GM19463 (cell line): ENCODE results near the gene HIC1.

Experiments used
- ATAC-seq: cut with Tn5 transposase; IDR thresholded peaks from one replicate; pipeline ENCODE4 v1.9.1; 2021; ENCODE audit warnings: mild to moderate bottlenecking, moderate library complexity; ENCODE audit not compliant: unreplicated experiment

Gene HIC1

DNA sequence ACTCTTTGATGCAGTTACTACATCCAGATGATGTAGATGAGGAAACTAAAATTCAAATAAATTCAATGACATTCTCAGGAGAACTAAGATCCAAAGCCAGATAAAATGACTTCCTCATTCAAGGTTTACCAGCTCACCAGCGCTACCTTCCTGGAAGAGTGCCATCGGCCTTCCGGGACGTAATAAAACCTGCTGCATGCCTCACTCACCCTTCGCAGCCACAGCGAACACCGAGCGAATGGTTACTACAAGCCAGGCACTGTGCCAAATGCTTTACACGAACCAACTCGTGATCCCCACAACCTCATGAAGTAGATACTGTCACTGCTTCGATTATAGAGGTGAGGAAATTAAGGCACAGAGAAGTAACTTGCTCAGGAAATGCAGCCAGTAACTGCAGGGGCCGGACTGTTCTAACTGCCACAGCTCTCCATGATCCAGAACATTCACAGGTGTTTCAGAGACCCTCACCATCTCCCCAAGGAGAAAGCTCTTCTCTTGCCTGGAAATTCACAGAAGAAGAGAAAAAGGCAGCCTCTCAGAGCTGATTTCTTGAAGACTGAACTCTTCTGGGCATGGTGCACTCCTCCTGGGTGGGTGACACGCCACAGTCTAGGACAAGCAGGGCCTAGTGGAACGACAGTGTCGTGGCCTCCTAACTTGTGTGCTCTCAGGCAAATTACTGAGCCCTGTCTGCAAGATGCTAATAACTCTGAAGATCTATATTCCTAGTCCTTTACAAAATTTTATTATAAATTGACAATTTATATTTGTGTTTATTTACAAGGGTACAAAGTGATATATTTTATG, 46.8 kb downstream of the HIC1 start:
- no peak for ATAC-seq

DNA sequence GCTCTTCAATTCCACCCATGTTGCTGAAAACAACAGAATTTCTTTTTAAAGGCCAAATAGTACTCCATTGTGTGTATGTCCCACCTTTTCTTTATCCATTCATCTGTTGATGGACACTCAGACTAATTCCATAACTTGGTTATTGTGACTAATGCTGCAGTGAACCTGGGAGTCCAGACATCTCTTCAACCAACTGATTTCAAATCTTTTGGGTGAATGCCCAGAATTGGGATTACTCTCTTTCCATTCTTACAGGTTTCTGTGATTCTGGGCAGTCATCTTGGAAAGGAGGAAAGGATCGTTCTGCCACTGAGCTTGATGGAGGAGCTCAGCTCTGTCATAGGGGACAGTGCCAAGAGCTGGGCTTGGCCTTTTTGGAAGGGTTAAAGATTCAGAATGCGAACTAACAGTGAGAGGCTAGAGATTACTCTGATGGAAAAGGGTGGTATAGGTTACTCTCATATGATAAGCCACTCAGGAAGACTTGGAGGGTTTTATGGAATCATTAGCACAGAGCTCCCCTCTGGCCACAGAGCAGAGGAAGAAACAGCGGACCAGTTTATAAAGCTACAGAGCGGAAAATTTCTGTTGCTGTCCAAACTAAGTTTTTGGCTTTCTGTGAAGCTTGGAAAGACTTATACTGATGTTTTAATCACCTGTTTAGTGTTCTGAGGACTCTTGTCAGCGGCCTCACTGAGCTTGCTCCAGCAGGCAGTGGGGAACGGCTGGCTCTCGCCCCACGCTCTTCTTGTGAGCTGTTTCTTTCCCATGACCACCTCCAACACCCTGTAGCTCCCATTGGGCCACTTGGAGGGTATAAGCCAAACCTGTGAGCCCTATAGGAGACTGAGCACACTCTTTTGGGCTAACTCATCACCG, 48.3 kb downstream of the HIC1 start:
- no peak for ATAC-seq

DNA sequence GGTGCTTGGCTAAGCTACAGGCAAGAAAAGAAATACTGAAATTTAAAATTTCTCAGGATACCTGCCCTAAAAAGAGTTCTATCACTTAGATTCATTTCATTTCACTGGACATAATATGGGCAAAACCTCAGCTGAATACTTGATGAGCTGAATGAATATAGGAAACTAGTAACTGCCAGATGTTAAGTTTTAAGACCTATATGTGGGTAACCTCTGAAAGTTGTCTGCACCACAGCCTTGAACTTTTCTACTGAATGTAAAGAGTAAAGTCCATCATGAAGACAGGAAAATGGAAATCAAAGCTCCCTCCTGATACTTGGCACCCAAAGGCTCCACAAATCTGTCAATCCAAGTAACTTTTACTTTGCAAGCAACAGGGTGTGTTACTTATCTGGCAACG, 50.8 kb downstream of the HIC1 start:
- no peak for ATAC-seq

DNA sequence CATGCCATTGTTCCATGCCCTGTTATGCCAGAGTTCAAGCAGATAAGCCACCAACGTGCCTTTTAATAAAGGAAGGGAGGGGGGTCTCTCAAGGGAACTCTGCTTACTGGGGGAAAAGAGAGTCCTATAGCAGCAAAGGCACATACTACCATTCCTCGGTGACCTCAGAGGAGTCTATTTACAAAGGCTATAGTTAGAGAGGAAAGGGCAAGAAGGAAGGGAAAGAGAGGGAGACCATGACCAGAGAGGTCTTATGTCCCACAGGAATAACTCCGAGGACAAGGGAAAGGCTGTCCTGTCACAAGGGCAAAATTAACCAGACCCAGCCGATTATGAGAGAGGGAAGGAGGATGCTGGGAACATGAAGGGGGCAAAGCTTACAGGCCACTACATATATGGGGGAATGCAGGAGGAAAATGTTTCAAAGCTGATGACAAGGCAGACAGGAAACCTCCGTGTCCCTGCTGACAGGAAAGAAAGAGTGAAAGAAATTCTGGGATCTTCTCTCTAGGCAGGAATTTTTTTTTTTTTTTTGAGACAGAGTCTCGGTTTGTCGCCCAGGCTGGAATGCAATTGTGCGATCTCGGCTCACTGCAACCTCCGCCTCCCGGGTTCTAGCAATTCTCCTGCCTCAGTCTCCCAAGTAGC, 51.5 kb downstream of the HIC1 start:
- ATAC-seq = no peak

DNA sequence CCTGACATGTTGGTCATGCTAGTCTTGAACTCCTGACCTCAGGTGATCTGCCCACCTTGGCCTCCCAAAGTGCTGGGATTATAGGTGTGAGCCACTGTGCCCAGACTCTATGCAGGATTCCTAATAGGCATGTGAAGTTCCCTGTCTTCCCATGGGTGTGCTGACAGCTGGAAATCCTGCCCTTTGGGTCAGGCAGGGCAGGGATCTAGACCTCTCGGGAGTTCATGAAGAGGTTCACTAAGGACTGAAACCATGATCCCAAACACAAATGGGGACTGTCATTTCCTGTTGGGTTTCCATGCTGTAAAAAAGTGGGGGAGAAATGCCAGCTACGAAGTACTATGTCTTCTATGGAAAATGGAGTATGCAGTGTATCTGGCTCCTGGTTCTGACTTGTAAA, 52.1 kb downstream of the HIC1 start:
- ATAC-seq = no peak

DNA sequence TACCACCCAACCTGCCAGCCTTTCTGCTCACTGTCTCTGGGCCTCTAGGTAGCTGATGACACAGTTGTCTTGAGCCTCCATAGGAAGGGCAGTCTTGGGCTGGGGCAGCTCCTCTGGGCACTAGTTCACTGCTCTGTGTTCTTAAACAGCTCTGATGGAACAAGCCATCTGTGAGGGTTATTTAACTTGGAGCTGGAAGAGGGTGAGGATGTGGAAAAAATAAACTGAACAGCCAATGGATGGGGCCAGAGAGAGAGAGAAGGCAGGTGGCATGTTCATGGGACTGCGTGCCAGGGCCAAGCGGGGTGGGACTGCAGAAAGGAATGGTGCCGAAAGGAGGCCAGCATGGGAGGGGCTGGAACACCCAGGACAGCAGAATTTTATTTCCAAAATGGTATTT, 52.6 kb downstream of the HIC1 start:
- ATAC-seq = no peak

DNA sequence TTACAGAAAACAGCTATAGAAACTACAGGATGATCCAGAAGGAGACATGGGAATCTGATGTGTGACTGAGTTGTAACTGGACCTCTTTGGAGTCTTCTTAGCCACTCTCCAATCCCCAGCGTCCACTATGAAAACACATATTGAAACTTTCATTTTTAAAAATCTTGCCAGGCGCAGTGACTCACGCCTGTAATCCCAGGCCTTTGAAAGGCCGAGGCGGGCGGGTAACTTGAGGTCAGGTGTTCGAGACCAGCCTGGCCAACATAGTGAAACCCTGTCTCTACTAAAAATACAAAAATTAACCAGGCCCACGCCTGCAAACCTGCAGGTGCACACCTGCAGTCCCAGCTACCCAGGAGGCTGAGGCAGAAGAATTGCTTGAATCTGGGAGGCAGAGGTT, 53.3 kb downstream of the HIC1 start:
- no peak for ATAC-seq

DNA sequence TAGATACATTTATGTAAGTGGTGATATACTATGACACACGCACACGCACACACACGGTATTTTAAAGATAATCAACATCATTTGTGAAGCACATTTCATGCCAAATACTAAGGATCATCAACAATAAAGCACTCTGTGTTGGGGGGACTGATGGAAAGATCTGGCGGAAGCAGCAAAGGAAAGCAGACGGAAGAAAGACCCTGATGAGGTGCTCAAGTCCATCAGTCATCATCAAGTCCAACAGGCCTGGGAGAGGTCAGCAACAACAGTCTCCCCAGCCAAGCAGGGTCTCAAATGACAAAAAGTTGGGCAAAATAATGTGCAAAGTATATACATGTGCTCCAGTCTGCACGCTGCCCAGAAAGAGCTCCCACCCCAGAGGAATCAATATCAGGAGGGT, 55.5 kb downstream of the HIC1 start:
- no peak for ATAC-seq

DNA sequence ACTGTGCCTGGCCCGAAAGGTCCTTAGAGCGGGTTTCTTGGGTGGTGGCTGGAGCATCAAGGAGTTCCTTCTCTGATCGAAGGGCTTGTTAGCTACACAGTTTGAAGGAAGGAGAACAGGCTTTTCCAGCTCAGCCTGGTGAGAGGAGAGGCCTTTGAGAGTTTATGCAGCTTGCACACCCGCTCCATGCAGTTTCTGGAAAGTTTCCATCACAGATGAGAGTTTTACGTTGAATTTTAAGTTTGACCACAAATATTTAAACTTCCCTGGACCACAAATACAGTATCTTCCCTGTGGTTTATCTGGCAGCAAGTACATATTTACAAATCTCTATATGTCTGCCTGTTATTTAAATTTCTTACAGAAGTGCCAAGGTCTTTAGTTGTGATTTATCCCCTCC, 56.8 kb downstream of the HIC1 start:
- no peak for ATAC-seq
